Kidney (tissue), 14 donors: Measurements from ENCODE around the gene VGLL4. TPM values are rescaled to one million over a fixed set of nuclear protein-coding genes. Genes with fewer than 3 reads are reported as not detected.

ENCODE experiments used
- DNase-seq, 5 donors: peaks; one replicate each; pipeline ENCODE4 v3.0.0-alpha.2; 2013 to 2020
- FAIRE-seq: peaks from 2 replicates; lab custom pipeline; 2012; peaks lifted over from hg19 to GRCh38; lab: Jason Lieb, UNC
- H3K27ac ChIP-seq, 2 donors: one replicate each; pipeline ENCODE4 v1.7.0; 2013; ENCODE audit warnings: low read depth in 2 of 2, low read length in 2 of 2, inconsistent platforms in 1 of 2
- H3K27me3 ChIP-seq: one replicate; pipeline ENCODE4 v1.7.1; 2013; ENCODE audit warnings: low read length, inconsistent platforms; ENCODE audit not compliant: control insufficient read depth, insufficient read depth
- H3K36me3 ChIP-seq, 3 donors: one replicate each; pipeline versions ENCODE4 v1.7.0 to v1.7.1; 2013; ENCODE audit warnings: low read length in 3 of 3, control low read depth in 1 of 3, inconsistent platforms in 1 of 3; ENCODE audit not compliant: insufficient read depth in 3 of 3, control insufficient read depth in 2 of 3
- H3K4me1 ChIP-seq, 3 donors: one replicate each; pipeline versions ENCODE4 v1.7.0 to v1.7.1; 2013; ENCODE audit warnings: low read length in 3 of 3, inconsistent platforms in 1 of 3, low read depth in 1 of 3; ENCODE audit not compliant: control insufficient read depth in 2 of 3, insufficient read depth in 2 of 3
- H3K4me3 ChIP-seq, 3 donors: one replicate each; pipeline versions ENCODE4 v1.7.0 to v1.8.1; 2013; ENCODE audit warnings: low read length in 3 of 3, control low read depth in 1 of 3, inconsistent platforms in 1 of 3
- H3K9ac ChIP-seq, 3 donors: one replicate each; pipeline versions ENCODE4 v1.7.0 to v1.7.1; 2013; ENCODE audit warnings: low read length in 3 of 3, control low read depth in 1 of 3, inconsistent platforms in 1 of 3
- H3K9me3 ChIP-seq, 3 donors: one replicate each; pipeline versions ENCODE4 v1.7.0 to v1.7.1; 2013; ENCODE audit warnings: low read length in 3 of 3, control low read depth in 1 of 3, inconsistent platforms in 1 of 3; ENCODE audit not compliant: control insufficient read depth in 2 of 3, insufficient read depth in 1 of 3
- CTCF ChIP-seq: IDR thresholded peaks from 3 replicates; pipeline ENCODE4 v1.5.1; 2012; ENCODE audit warnings: mild to moderate bottlenecking, moderate library complexity, borderline replicate concordance; ENCODE audit not compliant: insufficient read depth; ENCODE audit errors: extremely low read depth
- intact Hi-C: fragments of 100-400 bp; cut with DNase I; formaldehyde crosslinking; loops from one replicate; pipeline ENCODE4 v1.11.1; 2022
- polyA plus RNA-seq: library from polyadenylated mRNA; stranded (reverse); fragments of 350-450 nt; fragmentation: Illumina TruSeq; extraction: RNeasy Lipid Tissue Mini Kit (QIAGEN cat#74804); gene quantifications from one replicate; pipeline ENCODE4 v1.2.3, GENCODE V29; 2014; ENCODE audit warnings: low read depth, low replicate concordance; ENCODE audit not compliant: insufficient read depth
- total RNA-seq: library from RNA; stranded (reverse); fragmentation: NEBNext Ultra II Directional; extraction: Animal tissue kit (Norgen Biotek cat#: 25700); gene quantifications from one replicate; pipeline ENCODE4 v1.2.1, GENCODE V29; 2021
- donor health status: control.
- donor health status: control.
- donor health status: control.
- donor health status: control.
- donor health status: control.
- donor health status: DM: yes; HTN: yes; CAD: no.
- donor health status: Normal renal cell carcinoma (clear cell type).

The VGLL4 gene
- total and polyA plus RNA-seq, 2 donors from 2014 or later, result 41.4 to 78.5 TPM

GRCh38 chr3:11661827-11662226, 18.1 kb upstream of the VGLL4 start:
- no peak overlapping the region for H3K27ac ChIP-seq
- H3K9ac ChIP-seq, result no peak overlapping the region
- H3K4me3 ChIP-seq, result no peak overlapping the region
- no peak for DNase-seq
- peaks cover 0 to 8% (median 2%) of the 10 kb centered on the region in 3 donors for H3K4me1 ChIP-seq
- intact Hi-C loops, result no loop called here
- no peak for FAIRE-seq
- H3K36me3 ChIP-seq, result no peaks in the 10 kb centered on the region
- H3K9me3 ChIP-seq, result no peaks in the 10 kb centered on the region
- no peak for TF ChIP-seq CTCF
- no peaks in the 10 kb centered on the region for H3K27me3 ChIP-seq

GRCh38 chr3:11661052-11661656, 17.4 kb upstream of the VGLL4 start:
- Histone ChIP-seq H3K9ac (no peak overlapping the region), H3K27ac (no peak overlapping the region), H3K27me3 (no peaks in the 10 kb centered on the region), H3K9me3 (no peaks in the 10 kb centered on the region), H3K4me3 (no peak overlapping the region), H3K4me1 (peaks cover 0 to 8% (median 2%) of the 10 kb centered on the region in 3 donors), H3K36me3 (no peaks in the 10 kb centered on the region)
- no peak for TF ChIP-seq CTCF
- DNase-seq (no peak), FAIRE-seq (no peak)
- intact Hi-C loops, result no loop called here

GRCh38 chr3:11660242-11660641, 16.5 kb upstream of the VGLL4 start:
- intact Hi-C loops, result no loop called here
- H3K27me3 ChIP-seq, result no peaks in the 10 kb centered on the region
- no peak for FAIRE-seq

More at GRCh38 chr3:11660242-11660641, 16.5 kb upstream of the VGLL4 start:
- no peaks in the 10 kb centered on the region for H3K36me3 ChIP-seq
- peaks cover 0 to 8% (median 2%) of the 10 kb centered on the region in 3 donors for H3K4me1 ChIP-seq
- H3K27ac ChIP-seq, result no peak overlapping the region
- no peak for TF ChIP-seq CTCF
- H3K4me3 ChIP-seq, result no peak overlapping the region
- H3K9ac ChIP-seq, result no peak overlapping the region
- DNase-seq, result no peak
- no peaks in the 10 kb centered on the region for H3K9me3 ChIP-seq
